Stimulated activated CD4-positive, alpha-beta T cell treated with anti-CD3 and anti-CD28 coated beads, Interleukin-1b, Interleukin-23, amount 100 ng/mL, for 1 hour (primary cell): ENCODE results near the gene ZNF420.
"Not testable (repeated sequence)": the region's sequence is repeated elsewhere in the genome, so short reads cannot be mapped to it uniquely, and the experiment has no call there.

Source experiments
- DNase-seq, 2 donors: peaks; one replicate each; pipeline ENCODE4 v3.0.0-alpha.2; 2020; ENCODE audit warnings: low read depth in 2 of 2

ZNF420 gene

DNA sequence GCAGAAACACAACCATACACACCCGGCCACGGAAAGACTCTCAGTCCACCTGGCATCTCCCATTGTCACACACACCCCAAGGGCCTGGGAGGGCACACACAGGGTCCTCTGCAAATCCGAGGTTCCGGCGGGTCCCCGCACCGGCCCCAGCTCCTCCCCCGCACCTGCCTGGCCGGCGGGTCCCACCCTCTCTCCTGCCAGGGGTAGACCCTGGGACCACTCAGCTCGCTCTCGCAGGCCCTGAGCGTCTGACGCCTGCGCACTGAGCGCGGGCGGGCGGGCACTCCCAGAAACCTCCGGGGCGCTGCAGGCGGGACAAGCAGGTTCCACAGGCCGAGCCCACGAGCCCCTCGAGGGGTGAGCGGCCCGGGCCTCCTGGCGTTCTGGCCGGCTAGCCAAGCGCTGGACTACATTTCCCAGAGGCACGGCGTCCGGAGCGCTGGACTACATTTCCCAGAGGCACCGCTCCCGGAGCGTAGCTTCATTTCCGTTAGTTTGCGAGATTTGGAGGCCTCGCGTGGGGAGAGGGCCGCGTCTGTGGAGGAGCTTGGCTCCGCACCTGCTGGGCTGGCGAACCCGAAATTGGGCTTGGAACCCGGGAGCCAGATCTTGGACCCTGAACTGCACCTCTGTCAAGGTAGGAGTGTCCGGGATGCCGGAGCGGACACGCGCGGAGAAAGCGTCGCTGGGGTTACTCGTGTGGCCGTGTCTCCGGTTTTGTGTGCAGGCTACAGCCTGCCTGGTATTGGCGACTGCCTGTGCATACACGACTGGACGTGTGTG is at the start of gene ZNF420:
TSS of gene ZNF420 (plus strand) at position 500 of the 783 bp plus-strand sequence. CDS start 10,686 bp downstream, outside the sequence.
- DNase-seq = peak; percentile 65 to 66

DNA sequence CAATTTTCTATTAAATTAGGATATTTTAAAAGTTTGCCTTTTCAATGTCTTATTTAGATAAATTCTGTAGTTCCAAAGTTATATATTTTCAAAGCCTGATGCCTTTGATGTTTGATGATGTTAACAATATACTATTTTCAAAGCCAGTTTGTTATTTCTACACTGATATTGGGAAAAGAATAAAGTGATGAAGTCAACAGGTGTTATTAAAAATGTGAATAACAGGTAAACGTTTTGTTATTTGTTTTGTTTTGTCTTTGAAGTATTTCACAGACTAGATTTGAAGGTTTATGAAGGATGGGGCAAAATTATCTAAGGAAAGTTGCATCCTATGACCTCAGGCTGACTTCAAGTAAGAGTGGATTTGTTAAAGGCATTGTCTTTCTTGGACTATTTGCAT is 33.1 kb upstream of the ZNF420 start:
- DNase-seq = no peak

DNA sequence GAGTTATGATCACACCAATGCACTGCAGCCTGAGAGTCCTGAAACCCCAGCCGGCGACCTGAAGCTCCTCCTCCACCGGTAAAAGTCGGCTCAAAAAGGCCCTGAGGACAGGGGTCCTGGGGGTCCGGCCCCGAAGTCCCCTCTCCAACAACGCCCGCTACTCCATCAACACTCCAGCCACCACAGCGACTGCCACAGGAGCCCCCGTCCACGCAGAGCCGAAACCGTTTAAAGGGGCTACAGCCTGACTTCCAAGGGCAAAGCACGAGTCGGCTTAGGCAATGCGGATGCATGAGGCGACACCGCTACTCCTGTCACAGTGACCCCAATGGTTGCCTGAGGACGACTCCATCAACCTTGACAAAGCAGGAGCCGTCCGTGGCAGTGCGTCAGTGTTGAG is 22.9 kb upstream of the ZNF420 start:
- DNase-seq = no peak

DNA sequence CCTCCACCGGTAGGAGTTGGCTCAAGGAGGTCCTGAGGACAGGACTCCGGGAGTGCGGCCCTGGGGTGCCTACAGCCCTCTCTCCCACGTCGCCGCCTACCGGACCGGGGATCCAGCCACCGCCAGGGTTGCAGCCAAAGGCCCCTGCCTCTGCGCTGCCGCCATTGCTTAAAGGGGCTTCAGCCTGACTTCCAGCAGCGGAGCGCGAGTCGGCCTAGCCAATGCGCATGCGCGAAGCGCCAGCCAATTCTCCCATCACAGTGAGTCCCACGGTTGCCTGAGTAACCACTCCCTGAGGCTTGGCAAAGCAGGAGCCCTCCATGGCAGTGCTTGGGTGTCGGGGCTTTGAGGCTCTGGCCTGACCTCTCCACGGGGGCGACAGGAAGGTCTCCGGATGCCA is 21.5 kb upstream of the ZNF420 start:
- no peak for DNase-seq

DNA sequence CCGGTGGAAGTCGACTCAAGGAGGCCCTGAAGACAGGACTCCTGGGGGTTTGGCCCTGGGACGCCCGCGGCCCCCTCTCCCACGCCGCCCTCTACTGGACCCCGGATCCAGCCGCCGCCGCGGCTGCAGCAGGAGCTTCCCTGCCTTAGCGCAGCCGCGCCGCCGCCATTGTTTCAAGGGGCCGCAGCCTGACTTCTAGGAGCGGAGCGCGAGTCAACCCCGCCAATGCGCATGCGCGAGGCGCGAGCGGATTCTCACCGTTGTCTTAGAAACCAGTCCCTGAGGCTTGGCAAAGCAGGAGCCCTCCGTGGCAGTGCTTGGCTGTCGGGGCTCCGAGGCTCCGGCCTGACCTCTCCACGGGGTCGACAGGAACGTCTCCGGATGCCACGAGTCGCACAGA is 19.1 kb upstream of the ZNF420 start:
- DNase-seq = no peak

DNA sequence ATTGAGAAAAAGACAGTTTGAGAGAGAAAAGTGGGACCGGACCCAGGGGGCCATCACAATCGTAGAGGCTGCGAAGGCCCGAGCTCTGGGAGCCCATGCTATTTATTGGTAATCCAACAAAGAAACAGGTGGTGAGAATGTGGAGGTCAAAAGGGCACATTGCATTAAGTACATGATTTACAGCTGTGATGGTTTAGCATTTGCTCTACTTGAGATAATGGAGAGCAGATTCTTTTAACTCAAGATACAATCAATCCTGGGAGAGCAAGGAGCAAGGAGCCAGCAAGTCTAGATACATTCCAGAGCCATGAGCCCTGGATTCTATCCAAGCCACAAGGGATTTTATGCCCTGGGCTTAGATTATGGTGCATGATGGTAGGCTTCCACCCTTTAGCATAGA is 13.3 kb upstream of the ZNF420 start:
- DNase-seq = not testable (repeated sequence)

DNA sequence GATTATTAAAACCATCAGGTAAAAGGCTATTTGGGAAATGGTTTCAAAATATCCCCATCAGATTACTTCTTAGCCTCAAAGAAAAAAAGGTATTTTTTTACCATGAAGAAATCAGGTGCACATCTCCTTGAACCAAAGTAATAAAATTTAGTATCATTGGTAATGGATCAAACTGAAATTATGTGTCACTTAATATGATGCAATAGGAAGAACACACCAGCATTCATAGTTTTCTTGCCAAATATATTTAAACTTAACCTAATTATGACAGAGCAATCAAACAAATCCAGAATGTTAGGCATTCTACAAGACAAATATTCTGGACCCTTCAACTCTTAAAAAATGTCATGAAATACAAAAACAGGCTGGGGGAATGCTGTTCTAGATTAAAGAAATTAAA is 4.1 kb upstream of the ZNF420 start:
- no peak for DNase-seq

DNA sequence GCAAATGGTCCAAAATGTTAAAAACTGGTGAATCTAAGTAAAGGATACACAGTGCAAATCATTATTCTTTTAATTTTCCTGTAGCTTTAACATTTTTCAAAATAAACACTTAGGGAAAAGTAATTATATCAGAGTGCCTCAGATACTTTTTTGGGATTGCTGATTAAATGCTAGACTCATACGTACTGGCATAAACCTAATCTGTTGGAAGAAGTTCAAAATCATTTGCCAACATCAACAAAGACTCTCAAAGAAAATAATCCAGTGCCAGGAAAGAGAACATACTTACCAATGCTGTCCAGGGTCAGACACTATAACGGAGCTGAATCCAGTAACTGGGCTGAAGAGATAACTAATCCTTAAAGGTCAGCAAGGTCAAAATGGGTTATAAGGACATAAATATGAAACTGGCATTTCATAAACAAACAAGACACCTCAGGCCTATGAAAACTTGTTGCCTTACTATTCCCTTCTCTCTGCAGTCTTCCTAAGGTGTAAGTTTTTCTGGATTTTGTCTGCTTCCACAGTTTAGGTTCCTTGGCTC is 3.3 kb upstream of the ZNF420 start:
- DNase-seq = no peak

DNA sequence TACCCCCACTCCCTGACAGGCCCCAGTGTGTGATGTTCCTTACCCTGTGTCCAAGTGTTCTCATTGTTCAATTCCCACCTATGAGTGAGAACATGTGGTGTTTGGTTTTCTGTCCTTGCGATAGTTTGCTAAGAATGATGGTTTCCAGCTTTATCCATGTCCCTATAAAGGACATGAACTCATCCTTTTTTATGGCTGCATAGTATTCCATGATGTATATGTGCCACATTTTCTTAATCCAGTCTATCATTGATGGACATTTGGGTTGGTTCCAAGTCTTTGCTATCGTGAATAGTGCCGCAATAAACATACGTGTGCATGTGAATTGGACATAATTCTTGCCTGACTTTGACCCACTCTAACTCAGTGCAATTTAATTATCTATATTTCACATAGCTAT is 1.7 kb upstream of the ZNF420 start:
- DNase-seq = not testable (repeated sequence)

DNA sequence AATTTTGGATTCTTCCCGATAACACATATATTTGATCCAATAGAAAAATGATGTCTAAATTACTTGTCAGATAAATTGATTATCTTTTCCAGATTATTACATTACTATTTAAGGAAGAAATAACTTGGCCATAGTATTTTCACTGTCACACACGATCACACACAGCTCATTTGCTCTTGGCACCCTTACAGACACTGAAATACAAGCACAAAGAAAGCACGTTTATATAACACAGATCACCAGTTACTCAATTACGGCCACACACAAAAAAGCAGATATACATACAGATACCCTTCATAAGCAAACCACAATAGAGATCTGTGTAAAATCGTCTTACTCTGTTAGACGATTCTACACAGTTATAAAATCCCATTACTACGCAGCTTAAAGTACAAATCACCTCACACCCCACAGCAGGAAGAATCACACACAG is 716 bp upstream of the ZNF420 start:
- DNase-seq = no peak

DNA sequence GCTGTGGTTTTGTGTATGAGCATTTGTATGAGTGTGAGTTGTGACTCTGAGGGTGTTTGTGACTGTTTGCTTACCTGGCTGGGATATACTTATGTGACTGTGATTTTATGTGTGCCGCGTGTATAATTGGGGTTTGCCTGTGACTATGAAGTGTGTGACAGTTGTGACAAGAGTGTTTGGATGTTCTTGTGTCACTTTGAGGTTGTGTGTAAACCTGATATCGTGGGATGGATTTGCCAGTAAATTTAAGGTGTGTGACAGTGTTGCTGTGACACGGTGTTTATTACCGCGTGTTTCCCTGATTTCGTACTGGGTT is 442 bp downstream of the ZNF420 start:
- DNase-seq = no peak

DNA sequence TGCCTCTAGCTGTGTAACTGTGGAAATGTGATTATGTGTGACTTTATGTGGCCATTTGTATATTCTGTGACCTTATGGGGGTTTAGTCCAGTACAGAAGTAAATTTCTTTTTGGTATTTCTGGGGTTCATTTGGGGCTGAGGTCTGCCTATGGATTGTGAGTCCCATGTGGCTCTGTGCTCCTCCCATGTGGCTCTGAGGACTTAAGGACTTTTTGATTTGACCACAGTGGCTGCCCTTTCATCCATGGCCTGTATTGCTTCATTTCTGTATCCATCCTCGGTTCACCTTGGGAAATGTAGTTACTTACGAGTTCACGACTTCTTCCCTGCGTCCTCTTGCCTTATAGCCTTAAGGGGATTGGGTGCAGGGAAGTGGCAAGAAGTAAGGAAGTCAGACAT is 1.0 kb downstream of the ZNF420 start:
- no peak for DNase-seq

DNA sequence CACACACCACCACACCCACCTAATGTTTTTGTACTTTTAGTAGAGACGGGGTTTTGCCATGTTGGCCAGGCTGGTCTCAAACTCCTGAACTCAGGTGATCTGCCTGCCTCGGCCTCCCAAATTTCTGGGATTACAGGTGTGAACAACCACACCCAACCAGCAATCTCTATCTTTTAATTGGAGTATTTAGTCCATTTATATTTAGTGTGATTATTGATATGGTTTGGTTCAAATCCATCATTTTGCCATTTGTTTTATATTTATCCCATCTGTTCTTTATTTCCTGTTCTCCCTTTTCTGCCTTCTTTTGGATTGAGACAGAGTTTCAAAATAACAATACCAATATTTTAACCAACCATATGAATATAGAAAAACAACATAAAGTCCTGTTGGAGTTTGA is 4.1 kb downstream of the ZNF420 start:
- no peak for DNase-seq

DNA sequence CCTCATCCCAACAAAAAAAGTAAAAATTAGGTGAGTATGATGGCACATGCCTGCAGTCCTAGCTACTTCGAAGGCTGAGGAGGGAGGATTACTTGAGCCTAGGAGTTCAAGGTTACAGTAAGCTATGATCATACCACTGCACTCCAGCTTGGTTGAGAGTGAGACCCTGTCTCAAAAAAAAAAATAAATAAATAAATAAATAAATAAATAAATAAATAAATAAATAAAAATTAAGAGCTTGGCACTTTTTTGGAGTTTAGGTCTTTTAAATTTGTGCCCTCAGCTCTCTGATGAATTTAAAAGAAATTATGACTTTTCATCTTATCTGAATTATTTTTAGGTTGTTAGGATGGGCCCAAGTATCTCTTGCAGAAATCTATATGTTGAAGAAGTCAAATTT is 8.9 kb downstream of the ZNF420 start:
- no peak for DNase-seq

DNA sequence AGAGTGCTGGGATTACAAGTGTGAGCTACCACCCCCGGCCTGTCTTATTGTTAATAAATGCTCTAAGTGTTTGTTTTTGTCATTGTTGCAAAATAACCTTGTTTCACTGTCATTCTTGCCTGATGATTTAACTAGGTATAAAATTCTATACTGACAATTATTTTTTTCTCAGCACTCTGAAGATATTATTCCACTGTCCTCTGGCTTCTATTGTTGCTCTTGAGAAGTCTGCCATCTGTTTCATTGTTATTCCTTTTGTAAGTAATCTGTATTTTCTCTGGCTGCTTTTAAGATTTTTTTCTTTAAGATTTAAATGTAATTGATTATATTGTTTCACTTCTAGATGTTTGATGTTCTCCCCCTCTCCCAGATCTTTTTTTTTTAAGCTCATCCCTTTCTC is 17.6 kb downstream of the ZNF420 start:
- no peak for DNase-seq

DNA sequence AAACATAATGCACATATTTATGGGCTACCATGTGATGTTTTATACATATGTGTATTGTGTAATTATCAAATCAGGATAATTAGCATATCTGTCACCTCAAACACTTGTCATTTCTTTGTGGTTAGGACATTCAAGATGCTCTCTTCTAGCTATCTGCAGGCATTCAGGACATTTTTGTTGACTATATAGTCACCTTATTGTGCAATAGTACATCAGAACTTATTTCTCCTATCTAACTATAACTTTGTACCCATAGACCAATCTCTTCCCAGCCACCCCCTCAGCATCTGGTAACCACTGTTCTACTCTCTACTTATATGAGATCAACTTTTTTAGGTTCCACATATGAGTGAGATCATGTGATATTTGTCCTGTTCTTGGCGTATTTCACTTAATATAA is 20.3 kb downstream of the ZNF420 start:
- no peak for DNase-seq

DNA sequence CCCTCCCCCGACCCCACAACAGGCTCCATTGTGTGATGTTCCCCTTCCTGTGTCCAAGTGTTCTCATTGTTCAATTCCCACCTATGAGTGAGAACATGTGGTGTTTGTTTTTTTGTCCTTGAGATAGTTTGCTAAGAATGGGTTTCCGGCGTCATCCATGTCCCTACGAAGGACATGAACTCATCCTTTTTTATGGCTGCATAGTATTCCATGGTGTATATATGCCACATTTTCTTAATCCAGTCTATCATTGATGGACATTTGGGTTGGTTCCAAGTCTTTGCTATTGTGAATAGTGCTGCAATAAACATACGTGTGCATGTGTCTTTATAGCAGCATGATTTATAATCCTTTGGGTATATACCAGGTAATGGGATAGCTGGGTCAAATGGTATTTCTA is 25.9 kb downstream of the ZNF420 start:
- not testable (repeated sequence) for DNase-seq

DNA sequence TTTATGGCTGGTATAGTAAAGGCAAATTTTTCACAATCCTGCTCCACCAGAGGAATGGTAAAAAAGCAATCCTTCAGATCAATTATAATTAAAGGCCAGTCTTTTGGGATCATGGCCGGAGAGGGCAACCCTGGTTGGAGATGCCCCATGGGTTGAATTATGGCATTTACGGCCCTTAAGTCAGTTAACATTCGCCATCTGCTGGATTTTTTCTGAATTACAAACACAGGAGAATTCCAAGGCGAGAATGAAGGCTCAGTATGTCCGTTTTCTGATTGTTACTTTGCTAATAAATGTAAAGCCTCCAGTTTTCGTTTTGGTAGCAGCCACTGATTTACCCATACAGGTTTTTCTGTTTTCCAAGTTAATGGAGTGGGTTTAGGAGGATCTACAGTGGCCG is 33.5 kb downstream of the ZNF420 start:
- DNase-seq = not testable (repeated sequence)

DNA sequence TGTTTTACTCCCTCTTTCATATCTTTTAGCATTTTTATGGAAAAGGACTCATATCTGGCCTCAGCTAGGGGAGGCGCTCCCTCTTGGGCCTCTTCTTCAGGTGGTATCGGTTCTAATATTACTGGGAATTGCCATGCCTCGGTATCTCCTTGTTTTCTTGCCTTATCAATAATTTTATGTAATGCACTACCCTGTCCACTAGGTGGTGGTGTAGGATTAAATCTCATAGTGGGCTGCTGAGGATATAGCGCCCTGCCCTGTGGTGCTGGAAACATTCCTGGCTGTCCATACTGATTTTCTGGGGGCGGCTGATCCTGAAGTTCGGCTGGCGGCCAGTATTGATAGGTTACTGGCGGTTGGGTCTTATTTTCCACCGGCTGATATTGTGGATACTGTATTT is 35.8 kb downstream of the ZNF420 start:
- no peak for DNase-seq

DNA sequence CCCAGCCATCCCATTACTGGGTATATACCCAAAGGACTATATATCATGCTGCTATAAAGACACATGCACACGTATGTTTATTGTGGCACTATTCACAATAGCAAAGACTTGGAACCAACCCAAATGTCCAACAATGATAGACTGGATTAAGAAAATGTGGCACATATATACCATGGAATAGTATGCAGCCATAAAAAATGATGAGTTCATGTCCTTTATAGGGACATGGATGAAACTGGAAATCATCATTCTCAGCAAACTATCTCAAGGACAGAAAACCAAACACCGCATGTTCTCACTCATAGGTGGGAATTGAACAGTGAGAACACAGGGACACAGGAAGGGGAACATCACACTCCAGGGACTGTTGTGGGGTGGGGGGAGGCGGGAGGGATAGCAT is 43.9 kb downstream of the ZNF420 start:
- DNase-seq = not testable (repeated sequence)

DNA sequence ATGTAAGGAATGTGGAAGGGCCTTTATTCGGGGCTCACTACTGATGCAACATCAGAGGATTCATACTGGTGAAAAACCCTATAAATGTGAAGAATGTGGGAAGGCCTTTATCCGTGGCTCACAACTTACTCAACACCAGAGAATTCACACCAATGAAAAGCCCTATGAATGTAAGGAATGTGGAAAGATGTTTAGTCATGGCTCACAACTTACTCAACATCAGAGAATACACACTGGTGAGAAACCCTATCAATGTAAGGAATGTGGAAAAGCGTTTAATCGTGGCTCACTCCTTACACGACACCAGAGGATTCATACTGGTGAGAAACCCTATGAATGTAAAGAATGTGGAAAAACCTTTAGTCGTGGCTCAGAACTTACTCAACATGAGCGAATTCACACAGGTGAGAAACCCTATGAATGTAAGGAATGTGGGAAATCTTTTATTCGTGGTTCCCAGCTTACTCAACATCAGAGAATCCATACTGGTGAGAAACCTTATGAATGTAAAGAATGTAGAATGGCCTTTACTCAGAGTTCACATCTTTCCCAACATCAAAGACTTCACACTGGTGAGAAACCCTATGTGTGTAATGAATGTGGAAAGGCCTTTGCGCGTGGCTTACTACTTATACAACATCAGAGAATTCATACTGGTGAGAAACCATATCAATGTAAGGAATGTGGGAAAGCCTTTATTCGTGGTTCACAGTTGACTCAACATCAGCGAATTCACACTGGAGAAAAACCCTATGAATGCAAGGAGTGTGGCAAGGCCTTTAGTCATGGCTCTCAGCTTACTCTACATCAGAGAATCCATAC is 50.0 kb downstream of the ZNF420 start:
- DNase-seq = no peak

DNA sequence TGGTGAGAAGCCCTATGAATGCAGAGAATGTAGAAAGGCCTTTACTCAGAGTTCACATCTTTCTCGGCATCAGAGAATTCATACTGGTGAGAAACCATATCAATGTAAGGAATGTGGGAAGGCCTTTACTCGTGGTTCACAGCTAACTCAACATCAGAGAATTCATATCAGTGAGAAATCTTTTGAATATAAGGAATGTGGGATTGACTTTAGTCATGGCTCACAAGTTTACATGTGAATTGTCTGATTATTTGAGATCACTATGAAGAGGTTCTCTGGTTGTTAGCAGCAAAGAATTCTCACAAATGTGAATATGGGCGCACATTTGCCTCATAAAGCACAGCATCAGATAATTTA is 50.6 kb downstream of the ZNF420 start:
- DNase-seq = no peak

DNA sequence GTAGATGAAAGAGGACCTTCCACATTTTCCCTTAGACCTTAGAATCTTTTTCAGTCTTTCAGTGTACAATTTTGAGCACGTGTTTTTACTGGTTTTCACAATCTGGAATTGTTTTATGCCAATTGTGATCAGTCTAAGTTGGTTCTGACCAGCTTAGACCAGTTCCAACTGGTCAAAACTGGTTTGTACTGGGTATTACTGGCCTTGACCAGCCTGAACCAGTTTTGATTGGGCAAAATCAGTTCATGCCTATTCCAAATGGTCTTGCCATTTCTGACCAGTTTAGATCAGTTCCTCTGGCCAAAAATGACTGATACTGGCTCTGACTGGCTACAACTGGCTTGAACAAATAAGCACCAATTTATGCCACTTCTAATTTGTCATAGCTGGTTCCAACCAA is 57.9 kb downstream of the ZNF420 start:
- DNase-seq = no peak
